Measurements from ENCODE around the gene ARRDC5. TPM values are rescaled to one million over a fixed set of nuclear protein-coding genes. Genes with fewer than 3 reads are reported as not detected.
A peak's percentile ranks its signal among the peaks of the same experiment; 100 is the strongest.

Gene ARRDC5
- total and polyA plus RNA-seq, 2 of the 13 experiments (the other 11 are each of a cell fraction or from before 2014, with no cell fraction given), result not detected

- no peak for TF ChIP-seq ZBTB1 (CRISPR knock-in tag; IDR thresholded peaks at IDR 0.05; ENCODE audit: borderline replicate concordance)
- TF ChIP-seq ZNF550 (CRISPR knock-in tag; IDR thresholded peaks at IDR 0.05; ENCODE audit: borderline replicate concordance), result no peak
- TF ChIP-seq ZFP36L2 (CRISPR knock-in tag; IDR thresholded peaks at IDR 0.05), result no peak
- TF ChIP-seq, protein P1, sequence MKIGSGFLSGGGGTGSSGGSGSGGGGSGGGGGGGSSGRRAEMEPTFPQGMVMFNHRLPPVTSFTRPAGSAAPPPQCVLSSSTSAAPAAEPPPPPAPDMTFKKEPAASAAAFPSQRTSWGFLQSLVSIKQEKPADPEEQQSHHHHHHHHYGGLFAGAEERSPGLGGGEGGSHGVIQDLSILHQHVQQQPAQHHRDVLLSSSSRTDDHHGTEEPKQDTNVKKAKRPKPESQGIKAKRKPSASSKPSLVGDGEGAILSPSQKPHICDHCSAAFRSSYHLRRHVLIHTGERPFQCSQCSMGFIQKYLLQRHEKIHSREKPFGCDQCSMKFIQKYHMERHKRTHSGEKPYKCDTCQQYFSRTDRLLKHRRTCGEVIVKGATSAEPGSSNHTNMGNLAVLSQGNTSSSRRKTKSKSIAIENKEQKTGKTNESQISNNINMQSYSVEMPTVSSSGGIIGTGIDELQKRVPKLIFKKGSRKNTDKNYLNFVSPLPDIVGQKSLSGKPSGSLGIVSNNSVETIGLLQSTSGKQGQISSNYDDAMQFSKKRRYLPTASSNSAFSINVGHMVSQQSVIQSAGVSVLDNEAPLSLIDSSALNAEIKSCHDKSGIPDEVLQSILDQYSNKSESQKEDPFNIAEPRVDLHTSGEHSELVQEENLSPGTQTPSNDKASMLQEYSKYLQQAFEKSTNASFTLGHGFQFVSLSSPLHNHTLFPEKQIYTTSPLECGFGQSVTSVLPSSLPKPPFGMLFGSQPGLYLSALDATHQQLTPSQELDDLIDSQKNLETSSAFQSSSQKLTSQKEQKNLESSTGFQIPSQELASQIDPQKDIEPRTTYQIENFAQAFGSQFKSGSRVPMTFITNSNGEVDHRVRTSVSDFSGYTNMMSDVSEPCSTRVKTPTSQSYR (CRISPR knock-in tag; IDR thresholded peaks at IDR 0.05; ENCODE audit: borderline replicate concordance), result no peak
- no peak for TF ChIP-seq KLF6 (CRISPR knock-in tag; IDR thresholded peaks at IDR 0.05)
- no peak for TF ChIP-seq ZNF256 (CRISPR knock-in tag; conservative IDR thresholded peaks at IDR 0.05)
- TF ChIP-seq TCF12 (IDR thresholded peaks at IDR 0.05), result no peak
- no peak for TF ChIP-seq TCF12 (CRISPR knock-in tag; IDR thresholded peaks at IDR 0.05)
- no peak for TF ChIP-seq NR2F2 (IDR thresholded peaks at IDR 0.05; ENCODE audit: borderline replicate concordance, low read depth)
- TF ChIP-seq, protein P2, sequence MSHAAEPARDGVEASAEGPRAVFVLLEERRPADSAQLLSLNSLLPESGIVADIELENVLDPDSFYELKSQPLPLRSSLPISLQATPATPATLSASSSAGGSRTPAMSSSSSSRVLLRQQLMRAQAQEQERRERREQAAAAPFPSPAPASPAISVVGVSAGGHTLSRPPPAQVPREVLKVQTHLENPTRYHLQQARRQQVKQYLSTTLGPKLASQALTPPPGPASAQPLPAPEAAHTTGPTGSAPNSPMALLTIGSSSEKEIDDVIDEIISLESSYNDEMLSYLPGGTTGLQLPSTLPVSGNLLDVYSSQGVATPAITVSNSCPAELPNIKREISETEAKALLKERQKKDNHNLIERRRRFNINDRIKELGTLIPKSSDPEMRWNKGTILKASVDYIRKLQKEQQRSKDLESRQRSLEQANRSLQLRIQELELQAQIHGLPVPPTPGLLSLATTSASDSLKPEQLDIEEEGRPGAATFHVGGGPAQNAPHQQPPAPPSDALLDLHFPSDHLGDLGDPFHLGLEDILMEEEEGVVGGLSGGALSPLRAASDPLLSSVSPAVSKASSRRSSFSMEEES (CRISPR knock-in tag; IDR thresholded peaks at IDR 0.05), result no peak
- TF ChIP-seq, protein P3, sequence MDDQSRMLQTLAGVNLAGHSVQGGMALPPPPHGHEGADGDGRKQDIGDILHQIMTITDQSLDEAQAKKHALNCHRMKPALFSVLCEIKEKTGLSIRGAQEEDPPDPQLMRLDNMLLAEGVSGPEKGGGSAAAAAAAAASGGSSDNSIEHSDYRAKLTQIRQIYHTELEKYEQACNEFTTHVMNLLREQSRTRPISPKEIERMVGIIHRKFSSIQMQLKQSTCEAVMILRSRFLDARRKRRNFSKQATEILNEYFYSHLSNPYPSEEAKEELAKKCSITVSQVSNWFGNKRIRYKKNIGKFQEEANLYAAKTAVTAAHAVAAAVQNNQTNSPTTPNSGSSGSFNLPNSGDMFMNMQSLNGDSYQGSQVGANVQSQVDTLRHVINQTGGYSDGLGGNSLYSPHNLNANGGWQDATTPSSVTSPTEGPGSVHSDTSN (CRISPR knock-in tag; IDR thresholded peaks at IDR 0.05; ENCODE audit: borderline replicate concordance), result no peak
- TF ChIP-seq GLMP (CRISPR knock-in tag; IDR thresholded peaks at IDR 0.05; ENCODE audit: borderline replicate concordance), result no peak
- TF ChIP-seq ZUFSP (CRISPR knock-in tag; IDR thresholded peaks at IDR 0.05; ENCODE audit: borderline replicate concordance), result no peak
- TF ChIP-seq, protein P4, sequence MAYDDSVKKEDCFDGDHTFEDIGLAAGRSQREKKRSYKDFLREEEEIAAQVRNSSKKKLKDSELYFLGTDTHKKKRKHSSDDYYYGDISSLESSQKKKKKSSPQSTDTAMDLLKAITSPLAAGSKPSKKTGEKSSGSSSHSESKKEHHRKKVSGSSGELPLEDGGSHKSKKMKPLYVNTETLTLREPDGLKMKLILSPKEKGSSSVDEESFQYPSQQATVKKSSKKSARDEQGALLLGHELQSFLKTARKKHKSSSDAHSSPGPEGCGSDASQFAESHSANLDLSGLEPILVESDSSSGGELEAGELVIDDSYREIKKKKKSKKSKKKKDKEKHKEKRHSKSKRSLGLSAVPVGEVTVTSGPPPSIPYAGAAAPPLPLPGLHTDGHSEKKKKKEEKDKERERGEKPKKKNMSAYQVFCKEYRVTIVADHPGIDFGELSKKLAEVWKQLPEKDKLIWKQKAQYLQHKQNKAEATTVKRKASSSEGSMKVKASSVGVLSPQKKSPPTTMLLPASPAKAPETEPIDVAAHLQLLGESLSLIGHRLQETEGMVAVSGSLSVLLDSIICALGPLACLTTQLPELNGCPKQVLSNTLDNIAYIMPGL (CRISPR knock-in tag; IDR thresholded peaks at IDR 0.05; ENCODE audit: borderline replicate concordance in 1 of 2, low read depth in 1 of 2), result 0 out of 4 replicates have a peak, but pooled peaks of 1 of the 2 experiments have one; percentile 30
Measured at GRCh38 chr19:4911786-4912672, 9.3 kb upstream of the ARRDC5 start (continued).
